Activated T-cell treated with anti-CD3 and anti-CD28 coated beads, Interleukin-2, amount 50 U/mL, for 24 hours (primary cell): ENCODE data around the gene NPIPA1.
A peak's percentile ranks its signal among the peaks of the same experiment; 100 is the strongest.
"Not testable (repeated sequence)": the region's sequence is repeated elsewhere in the genome, so short reads cannot be mapped to it uniquely, and the experiment has no call there.

Source experiments
- DNase-seq: peaks from one replicate; pipeline ENCODE4 v3.0.0-alpha.2; 2020
- H3K27ac Mint-ChIP-seq: 2 replicates; pipeline ENCODE4 v1.8.0; 2020; ENCODE audit warnings: mild to moderate bottlenecking, mixed read lengths
- H3K27me3 Mint-ChIP-seq: 2 replicates; pipeline ENCODE4 v1.8.0; 2020; ENCODE audit warnings: mixed read lengths
- H3K36me3 Mint-ChIP-seq: 2 replicates; pipeline ENCODE4 v1.8.0; 2020; ENCODE audit warnings: low read depth, mixed read lengths
- H3K4me1 Mint-ChIP-seq: 2 replicates; pipeline ENCODE4 v1.8.0; 2020; ENCODE audit warnings: low read depth, mixed read lengths
- H3K4me3 Mint-ChIP-seq: 2 replicates; pipeline ENCODE4 v1.8.0; 2020; ENCODE audit warnings: mild to moderate bottlenecking, moderate library complexity, mixed read lengths
- H3K9me3 Mint-ChIP-seq: 2 replicates; pipeline ENCODE4 v1.8.0; 2020; ENCODE audit warnings: mixed read lengths

The NPIPA1 gene

GRCh38 chr16:14937143-14937542 lies at the start of gene NPIPA1:
TSS of gene NPIPA1 (plus strand) at chr16:14937443. CDS start at chr16:14937443, 0 bp downstream.
- H3K4me1 Mint-ChIP-seq, H3K36me3 Mint-ChIP-seq, H3K4me3 Mint-ChIP-seq, H3K27me3 Mint-ChIP-seq, DNase-seq, H3K9me3 Mint-ChIP-seq, H3K27ac Mint-ChIP-seq: not testable (repeated sequence)

GRCh38 chr16:14892111-14892510 lies 45.1 kb upstream of the NPIPA1 start:
- not testable (repeated sequence) for H3K27ac Mint-ChIP-seq, DNase-seq, H3K36me3 Mint-ChIP-seq, H3K4me3 Mint-ChIP-seq, H3K4me1 Mint-ChIP-seq, H3K27me3 Mint-ChIP-seq, H3K9me3 Mint-ChIP-seq

DNA sequence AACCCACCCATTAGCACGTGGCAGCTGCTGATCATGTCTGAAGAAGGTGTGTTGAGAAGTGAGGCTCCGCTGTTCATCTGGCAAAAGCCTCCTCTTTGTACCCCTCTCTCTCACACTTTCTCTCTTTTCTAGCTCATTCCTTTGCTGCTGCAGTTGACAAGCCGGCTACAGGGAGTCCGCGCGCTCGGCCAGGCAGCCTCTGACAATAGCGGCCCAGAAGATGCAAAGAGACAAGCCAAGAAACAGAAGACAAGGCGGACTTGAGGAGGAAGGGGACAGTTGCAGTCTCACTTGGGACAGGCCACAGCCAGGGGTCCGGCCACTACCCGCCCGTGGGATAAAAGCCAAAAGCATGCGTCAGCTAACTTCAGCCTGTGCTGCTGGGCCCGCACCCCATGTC lies 41.9 kb upstream of the NPIPA1 start:
- not testable (repeated sequence) for H3K4me3 Mint-ChIP-seq, H3K4me1 Mint-ChIP-seq

DNA sequence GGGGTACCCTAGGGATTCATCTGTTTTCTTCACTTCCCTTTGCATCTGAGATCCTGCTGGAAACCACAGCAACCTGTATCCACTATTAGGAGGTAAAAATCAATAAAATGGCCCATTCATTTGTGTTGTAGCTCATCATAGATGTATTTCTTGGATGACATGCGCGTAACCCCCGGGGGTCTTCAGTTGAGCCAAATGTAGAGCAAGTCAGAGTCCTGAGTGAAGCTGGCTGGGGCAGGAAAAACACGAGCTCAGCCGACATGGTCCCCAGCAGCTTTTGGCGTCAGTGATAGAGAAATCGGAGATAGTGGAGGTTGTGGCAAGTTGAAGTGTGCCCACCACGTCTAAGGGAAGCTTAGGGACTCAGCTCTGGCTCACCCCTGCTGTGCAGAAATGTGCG lies 41.2 kb upstream of the NPIPA1 start:
- not testable (repeated sequence) for DNase-seq, H3K4me1 Mint-ChIP-seq, H3K4me3 Mint-ChIP-seq, H3K36me3 Mint-ChIP-seq, H3K9me3 Mint-ChIP-seq, H3K27me3 Mint-ChIP-seq, H3K27ac Mint-ChIP-seq

More for the DNA sequence above, 41.9 kb upstream of the NPIPA1 start:
- not testable (repeated sequence) for H3K27me3 Mint-ChIP-seq, H3K36me3 Mint-ChIP-seq, H3K27ac Mint-ChIP-seq, DNase-seq, H3K9me3 Mint-ChIP-seq

DNA sequence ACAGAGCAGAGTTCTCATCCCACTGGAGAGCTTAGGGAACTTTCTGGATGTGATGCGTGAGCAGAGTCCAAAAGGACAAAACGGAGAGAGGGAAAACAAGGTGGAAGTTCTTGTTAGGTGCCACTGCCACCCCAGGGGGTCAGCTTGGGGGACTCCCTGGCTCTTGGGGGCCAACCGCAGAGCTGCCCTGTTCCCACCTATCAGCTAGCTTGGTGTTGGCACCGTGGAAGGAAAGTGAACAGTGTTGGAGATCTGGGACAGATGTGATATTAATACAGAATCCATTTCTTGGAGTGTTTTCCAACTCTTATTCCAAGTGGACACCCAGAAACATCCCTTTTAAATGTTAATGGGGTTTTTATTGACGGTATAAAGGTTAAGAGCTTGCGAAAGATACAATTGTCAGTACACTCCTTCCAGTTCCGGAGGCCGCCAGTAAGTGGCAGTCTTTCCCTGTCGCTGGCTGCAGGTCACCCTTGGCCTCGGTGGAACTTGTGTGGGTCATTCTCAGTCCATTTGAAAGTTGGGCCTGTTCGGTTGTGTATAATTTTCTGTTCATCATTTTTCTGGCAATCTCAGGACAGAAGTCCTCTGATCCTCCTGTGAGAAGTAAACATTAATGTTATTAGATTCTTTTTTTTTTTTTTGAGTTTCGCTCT lies 40.1 kb upstream of the NPIPA1 start:
- not testable (repeated sequence) for DNase-seq, H3K4me3 Mint-ChIP-seq, H3K36me3 Mint-ChIP-seq, H3K27ac Mint-ChIP-seq, H3K9me3 Mint-ChIP-seq, H3K27me3 Mint-ChIP-seq, H3K4me1 Mint-ChIP-seq

DNA sequence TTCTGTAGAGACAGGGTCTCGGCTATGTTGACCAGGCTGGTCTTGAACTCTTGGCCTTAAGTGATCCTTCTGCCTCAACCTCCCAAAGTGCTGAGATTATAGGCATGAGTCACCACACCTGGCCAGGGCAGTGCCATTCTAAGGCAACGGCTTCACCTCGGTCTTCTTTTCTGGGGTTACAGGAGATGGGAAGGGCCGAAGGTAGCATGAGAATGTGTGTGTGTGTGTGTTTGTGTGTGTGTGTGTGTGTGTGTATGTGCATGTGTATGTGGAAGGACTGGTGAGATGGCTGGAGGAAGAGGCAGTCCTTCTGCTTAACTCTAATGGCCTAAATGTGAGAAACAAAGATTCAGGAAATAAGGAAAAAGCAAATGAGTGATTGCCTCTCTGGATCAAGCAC lies 39.1 kb upstream of the NPIPA1 start:
- not testable (repeated sequence) for H3K4me1 Mint-ChIP-seq, H3K27ac Mint-ChIP-seq

DNA sequence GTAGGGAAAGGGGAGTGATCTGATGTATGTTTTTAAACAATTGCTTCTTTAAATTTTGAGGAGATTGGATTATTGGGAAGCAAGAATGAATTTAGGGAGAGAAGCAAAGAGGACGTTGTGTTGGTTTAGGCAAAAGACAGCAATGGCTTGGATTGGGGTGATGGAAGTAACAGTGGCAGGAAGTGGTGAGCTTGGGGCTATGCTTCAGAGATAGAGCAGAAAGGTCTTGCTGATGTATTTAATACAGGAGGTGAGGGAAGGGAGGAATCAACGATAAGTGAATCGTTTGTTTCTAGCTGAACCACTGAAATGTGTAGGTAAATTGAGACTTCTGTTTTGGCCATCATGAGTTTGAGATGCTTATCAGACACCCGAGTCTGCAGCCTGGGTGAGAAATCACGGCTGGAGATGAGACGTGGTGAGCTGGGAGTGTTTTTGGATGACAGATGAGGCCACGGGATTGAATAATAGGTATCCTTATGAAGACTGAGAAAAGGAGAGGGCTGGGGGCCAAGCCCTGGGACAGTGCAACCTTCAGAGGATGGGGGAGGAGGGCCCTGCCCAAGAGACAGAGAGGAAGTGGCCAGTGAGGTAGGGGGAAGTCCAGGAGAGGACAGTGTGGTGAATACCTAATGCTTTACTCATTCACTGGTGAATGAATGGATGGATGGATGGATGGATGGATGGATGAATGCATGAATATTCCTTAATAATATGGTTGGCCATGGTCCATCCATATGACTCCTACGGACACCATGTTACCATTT lies 33.9 kb upstream of the NPIPA1 start:
- DNase-seq, H3K4me3 Mint-ChIP-seq, H3K9me3 Mint-ChIP-seq, H3K36me3 Mint-ChIP-seq, H3K27me3 Mint-ChIP-seq, H3K27ac Mint-ChIP-seq, H3K4me1 Mint-ChIP-seq: not testable (repeated sequence)

More for the DNA sequence above, 39.1 kb upstream of the NPIPA1 start:
- not testable (repeated sequence) for H3K27me3 Mint-ChIP-seq, H3K4me3 Mint-ChIP-seq, DNase-seq, H3K9me3 Mint-ChIP-seq, H3K36me3 Mint-ChIP-seq

- not testable (repeated sequence) for H3K36me3 Mint-ChIP-seq, H3K27me3 Mint-ChIP-seq, H3K9me3 Mint-ChIP-seq, H3K27ac Mint-ChIP-seq, H3K4me3 Mint-ChIP-seq, H3K4me1 Mint-ChIP-seq, DNase-seq
Measured at GRCh38 chr16:14909744-14910143, 27.5 kb upstream of the NPIPA1 start.

DNA sequence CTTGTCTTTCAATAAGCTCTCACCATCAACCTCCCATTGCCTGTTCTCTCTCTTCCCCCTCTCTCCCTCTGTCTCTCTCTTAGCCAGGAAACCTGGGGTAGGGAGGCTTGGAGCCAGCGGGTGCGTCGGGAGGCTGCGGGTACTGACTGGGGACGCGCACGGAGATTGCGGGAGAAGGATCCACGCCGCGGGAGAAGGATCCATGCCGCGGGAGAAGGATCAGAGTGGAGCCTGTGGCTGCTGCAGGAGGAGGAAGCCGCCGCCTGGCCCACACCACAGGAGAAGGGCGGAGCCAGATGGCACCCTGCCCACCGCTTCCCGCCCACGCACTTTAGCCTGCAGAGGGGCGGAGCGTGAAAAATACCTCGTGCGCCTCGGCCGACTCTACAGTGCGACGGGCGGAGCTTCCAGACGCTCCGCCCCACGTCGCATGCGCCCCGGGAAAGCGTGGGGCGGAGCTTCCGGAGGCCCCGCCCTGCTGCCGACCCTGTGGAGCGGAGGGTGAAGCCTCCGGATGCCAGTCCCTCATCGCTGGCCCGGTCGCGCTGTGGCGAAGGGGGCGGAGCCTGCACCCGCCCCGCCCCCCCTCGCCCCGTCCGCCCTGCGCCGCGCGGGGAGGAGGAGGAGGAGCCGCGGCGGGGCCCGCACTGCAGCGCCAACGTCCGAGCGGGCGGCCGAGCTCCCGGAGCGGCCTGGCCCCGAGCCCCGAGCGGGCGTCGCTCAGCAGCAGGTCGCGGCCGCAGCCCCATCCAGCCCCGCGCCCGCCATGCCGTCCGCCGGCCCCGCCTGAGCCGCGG lies 26.2 kb upstream of the NPIPA1 start:
- H3K9me3 Mint-ChIP-seq, H3K27ac Mint-ChIP-seq, H3K36me3 Mint-ChIP-seq, H3K27me3 Mint-ChIP-seq, H3K4me3 Mint-ChIP-seq, H3K4me1 Mint-ChIP-seq, DNase-seq: not testable (repeated sequence)

- not testable (repeated sequence) for H3K27me3 Mint-ChIP-seq, H3K4me1 Mint-ChIP-seq, H3K36me3 Mint-ChIP-seq, H3K9me3 Mint-ChIP-seq
- peak overlapping the region; percentile 79 for H3K4me3 Mint-ChIP-seq
- peak overlapping the region; percentile 50 for H3K27ac Mint-ChIP-seq
- peak; percentile 78 for DNase-seq
Measured at GRCh38 chr16:14911954-14912353, 25.3 kb upstream of the NPIPA1 start.

- H3K9me3 Mint-ChIP-seq, H3K27ac Mint-ChIP-seq, H3K36me3 Mint-ChIP-seq, H3K4me3 Mint-ChIP-seq, H3K27me3 Mint-ChIP-seq, H3K4me1 Mint-ChIP-seq, DNase-seq: not testable (repeated sequence)
Measured at GRCh38 chr16:14912588-14912987, 24.7 kb upstream of the NPIPA1 start.

DNA sequence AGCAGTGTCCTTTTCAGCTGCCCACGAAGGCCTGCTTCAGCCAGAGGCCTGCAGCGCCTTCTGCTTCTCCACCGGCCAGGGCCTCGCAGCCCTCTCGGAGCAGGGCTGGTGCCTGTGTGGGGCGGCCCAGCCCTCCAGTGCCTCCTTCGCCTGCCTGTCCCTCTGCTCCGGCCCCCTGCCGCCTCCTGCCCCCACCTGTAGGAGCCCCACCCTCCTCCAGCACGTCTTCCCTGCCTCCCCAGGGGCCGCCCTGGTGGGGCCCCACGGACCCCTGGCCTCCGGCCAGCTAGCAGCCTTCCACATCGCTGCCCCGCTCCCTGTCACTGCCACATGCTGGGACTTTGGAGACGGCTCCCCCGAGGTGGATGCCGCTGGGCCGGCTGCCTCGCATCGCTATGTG lies 18.7 kb upstream of the NPIPA1 start:
- not testable (repeated sequence) for DNase-seq, H3K4me3 Mint-ChIP-seq, H3K27me3 Mint-ChIP-seq, H3K36me3 Mint-ChIP-seq, H3K4me1 Mint-ChIP-seq, H3K9me3 Mint-ChIP-seq, H3K27ac Mint-ChIP-seq

DNA sequence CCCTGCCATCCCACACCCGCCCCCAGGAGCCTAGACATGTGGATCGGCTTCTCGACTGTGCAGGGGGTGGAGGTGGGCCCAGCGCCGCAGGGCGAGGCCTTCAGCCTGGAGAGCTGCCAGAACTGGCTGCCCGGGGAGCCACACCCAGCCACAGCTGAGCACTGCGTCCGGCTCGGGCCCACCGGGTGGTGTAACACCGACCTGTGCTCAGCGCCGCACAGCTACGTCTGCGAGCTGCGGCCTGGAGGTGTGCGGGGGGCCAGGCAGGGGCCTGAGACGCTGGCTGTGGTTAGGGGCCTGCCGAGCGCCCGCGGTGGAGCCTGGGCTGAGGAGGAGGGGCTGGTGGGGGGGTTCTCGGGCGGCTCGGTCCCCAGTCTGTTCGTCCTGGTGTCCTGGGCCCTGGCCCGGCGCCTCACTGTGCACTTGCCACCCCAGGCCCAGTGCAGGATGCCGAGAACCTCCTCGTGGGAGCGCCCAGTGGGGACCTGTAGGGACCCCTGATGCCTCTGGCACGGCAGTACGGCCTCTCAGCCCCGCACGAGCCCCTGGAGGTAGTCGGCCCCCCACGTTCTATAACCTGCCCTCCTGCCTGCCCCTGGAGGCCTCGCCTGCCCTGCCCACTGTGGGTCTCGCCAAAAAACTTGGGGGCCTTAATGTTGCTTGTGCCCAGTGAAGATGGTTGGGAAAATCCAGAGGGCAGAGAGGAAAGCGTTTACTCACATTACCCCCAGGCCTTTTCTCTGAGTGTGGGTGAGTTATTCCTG lies 17.2 kb upstream of the NPIPA1 start:
- not testable (repeated sequence) for H3K9me3 Mint-ChIP-seq, H3K27ac Mint-ChIP-seq, H3K27me3 Mint-ChIP-seq, H3K36me3 Mint-ChIP-seq, H3K4me1 Mint-ChIP-seq, H3K4me3 Mint-ChIP-seq
- DNase-seq: peak; percentile 3

DNA sequence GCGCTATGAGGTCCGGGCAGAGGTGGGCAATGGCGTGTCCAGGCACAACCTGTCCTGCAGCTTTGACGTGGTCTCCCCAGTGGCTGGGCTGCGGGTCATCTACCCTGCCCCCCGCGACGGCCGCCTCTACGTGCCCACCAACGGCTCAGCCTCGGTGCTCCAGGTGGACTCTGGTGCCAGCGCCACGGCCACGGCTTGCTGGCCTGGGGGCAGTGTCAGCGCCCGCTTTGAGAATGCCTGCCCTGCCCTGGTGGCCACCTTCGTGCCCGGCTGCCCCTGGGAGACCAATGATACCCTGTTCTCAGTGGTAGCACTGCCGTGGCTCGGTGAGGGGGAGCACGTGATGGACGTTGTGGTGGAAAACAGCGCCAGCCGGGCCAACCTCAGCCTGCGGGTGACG lies 15.0 kb upstream of the NPIPA1 start:
- not testable (repeated sequence) for H3K27ac Mint-ChIP-seq, DNase-seq

More for the DNA sequence above, 15.0 kb upstream of the NPIPA1 start:
- H3K4me1 Mint-ChIP-seq, H3K9me3 Mint-ChIP-seq, H3K4me3 Mint-ChIP-seq, H3K27me3 Mint-ChIP-seq, H3K36me3 Mint-ChIP-seq: not testable (repeated sequence)
